ENCODE data around the gene SLC25A33. TPM values are rescaled to one million over a fixed set of nuclear protein-coding genes. Genes with fewer than 3 reads are reported as not detected.
"Not testable (repeated sequence)": the region's sequence is repeated elsewhere in the genome, so short reads cannot be mapped to it uniquely, and the experiment has no call there.

The SLC25A33 gene
- polyA plus RNA-seq, 3 donors, result 3.8 to 4.2 (median 4.1) TPM

- DNase-seq, result no peak
These were observed 74.5 kb downstream of the SLC25A33 start for GRCh38 chr1:9613625-9614299.

- no peak for DNase-seq
These were observed 76.2 kb downstream of the SLC25A33 start for GRCh38 chr1:9615316-9616063.

DNA sequence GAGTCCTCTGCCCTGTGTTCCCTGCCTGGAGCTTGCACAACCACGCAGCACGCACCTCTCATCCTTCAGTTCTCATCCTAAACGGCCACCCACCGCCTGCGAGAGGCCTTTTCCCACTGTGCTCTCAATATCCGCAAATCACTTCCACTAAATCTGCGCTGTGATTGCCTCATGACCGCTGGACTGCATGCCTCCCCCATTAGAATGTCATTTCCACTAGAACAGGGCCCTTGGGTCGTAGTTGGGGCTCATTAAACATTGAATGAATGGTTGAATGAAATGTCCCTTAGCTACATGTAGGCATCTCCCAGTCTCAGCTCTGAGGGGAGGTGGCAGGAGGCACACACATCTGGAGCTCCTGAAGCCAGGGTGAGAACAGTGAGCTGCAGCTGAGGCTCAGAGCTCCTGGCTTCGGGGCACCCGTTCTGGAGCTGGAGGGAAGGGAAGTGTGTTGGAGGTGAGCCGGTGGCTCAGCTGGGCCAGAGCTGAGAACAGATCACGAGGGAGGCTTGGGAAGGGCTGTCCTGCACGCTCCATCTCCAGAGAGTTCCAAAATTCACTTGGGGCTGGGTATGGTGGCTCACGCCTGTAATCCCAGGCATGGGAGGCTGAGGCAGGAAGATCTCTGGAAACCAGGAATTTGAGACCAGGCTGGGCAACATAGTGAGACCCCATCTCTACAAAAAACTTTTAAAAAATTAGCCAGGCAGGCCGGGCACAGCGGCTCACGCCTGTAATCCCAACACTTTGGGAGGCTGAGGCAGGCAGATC, 79.8 kb downstream of the SLC25A33 start:
- no peak for DNase-seq

DNA sequence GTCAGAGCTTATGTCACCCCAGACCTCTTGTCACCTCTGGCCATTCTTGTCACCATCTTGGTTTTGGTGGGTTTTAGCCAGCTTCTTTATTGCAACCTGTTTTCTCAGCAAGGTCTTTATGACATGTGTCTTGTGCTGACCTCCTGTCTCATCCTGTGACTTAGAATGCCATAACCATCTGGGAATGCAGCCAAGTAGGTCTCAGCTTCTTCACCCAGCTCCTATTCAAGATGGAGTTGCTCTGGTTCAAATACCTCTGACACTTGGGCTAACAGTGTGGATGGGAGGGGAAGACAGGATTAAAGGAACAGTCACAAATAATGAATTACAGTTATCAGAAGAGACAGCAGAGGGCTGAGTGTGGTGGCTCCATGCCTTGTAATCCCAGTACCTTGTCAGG, 81.8 kb downstream of the SLC25A33 start:
- DNase-seq, result no peak

GRCh38 chr1:9624081-9624480, 84.8 kb downstream of the SLC25A33 start:
- no peak for DNase-seq

DNA sequence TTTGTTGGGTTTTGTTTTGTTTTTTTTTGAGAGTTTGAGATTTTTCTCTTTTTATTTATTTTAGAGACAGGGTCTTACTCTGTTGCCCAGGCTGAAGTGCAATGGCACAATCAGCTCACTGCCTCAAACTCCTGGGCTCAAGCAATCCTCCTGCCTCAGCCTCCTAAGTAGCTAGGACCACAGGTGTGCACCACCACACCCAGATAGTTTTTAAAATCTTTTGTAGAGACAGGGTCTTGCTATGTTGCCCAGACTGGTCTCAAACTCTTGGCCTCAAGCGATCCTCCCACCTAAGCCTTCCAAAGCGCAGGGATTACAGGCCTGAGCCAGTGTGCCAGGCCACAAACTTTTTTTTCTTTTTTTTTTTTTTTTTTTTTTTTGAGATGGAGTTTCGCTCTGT, 85.8 kb downstream of the SLC25A33 start:
- DNase-seq, result not testable (repeated sequence)

DNA sequence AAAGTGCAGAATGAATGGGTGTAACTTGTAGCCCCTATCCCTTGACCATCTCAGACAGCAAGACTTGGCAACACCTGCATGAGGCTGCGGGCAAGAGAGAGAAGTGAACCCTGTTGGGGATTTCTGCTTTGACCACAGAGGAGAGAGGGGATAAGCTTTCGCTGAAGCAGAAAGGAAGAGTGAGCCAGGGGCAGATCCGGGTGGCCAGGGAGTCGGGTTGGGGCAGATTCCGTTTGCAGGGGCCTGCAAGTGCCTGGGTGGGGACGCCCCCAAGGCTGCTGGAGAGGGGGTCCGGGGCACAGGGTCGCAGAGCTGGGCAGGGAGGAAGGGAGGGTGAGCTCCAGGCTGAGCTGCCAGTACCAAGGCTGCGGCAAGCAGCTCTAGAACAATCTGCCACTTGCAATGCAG, 86.9 kb downstream of the SLC25A33 start:
- no peak for DNase-seq

- no peak for DNase-seq
These were observed 89.5 kb downstream of the SLC25A33 start for GRCh38 chr1:9628541-9629444.

- no peak for DNase-seq
These were observed 90.4 kb downstream of the SLC25A33 start for GRCh38 chr1:9629445-9630201.

- no peak for DNase-seq
These were observed 91.3 kb downstream of the SLC25A33 start for GRCh38 chr1:9630331-9631111.

- no peak for DNase-seq
These were observed 92.3 kb downstream of the SLC25A33 start for GRCh38 chr1:9631613-9632012.

- no peak for DNase-seq
These were observed 94.2 kb downstream of the SLC25A33 start for GRCh38 chr1:9633493-9633892.

- no peak for DNase-seq
These were observed 95.3 kb downstream of the SLC25A33 start for GRCh38 chr1:9634582-9634981.

Other genes starting within 250 kb of the SLC25A33 start
- 10 to 100 TPM; 11.1 to 14.0 (median 11.4) TPM for gene SPSB1, start 246.6 kb upstream of the SLC25A33 start, polyA plus RNA-seq (ENCODE audit: insufficient read length in 3 of 3)
- 10 to 100 TPM; 19.0 to 23.5 (median 20.4) TPM for gene TMEM201, start 49.4 kb downstream of the SLC25A33 start, polyA plus RNA-seq (ENCODE audit: insufficient read length in 3 of 3)
- 10 to 100 TPM in 1 of 3 donors, 1 to 10 TPM in 2; 7.0 to 10.4 (median 8.2) TPM for gene PIK3CD, start 112.3 kb downstream of the SLC25A33 start, polyA plus RNA-seq (ENCODE audit: insufficient read length in 3 of 3)

All from renal pelvis (tissue), 4 donors.